HCT116 (cell line): ENCODE measurements around the gene DENND4C. TPM values are rescaled to one million over a fixed set of nuclear protein-coding genes. Genes with fewer than 3 reads are reported as not detected.

Experiments
- ATAC-seq: fragments of 200-7000 bp; cut with Tn5 transposase; 2 replicates; pipeline ENCODE4 v1.9.1; 2020; ENCODE audit warnings: mild to moderate bottlenecking, moderate library complexity
- BruUV-seq: library from RNA; stranded (reverse); fragments of 400-500 nt; replicated peaks from 2 replicates; lab custom pipeline; 2021; lab: Mats Ljungman, UMichigan
- CTCF ChIA-PET: fragments of 300-600 bp; sonication (Branson Sonifier 250); formaldehyde crosslinking; loops from one replicate; lab custom pipeline; 2021; ENCODE audit warnings: antibody characterized with exemption; lab: Charles Lee
- POLR2A ChIA-PET: fragments of 300-600, 350-600 bp; sonication (Branson Sonifier 250); formaldehyde crosslinking; loops from one replicate; lab custom pipeline; 2021; ENCODE audit warnings: antibody characterized with exemption; lab: Charles Lee
- RAD21 ChIA-PET, 2 experiments: fragments of 300-600 bp; sonication (Branson Sonifier 250); formaldehyde crosslinking; loops; one replicate each; lab custom pipeline; 2023; ENCODE audit warnings: low total read pairs in 2 of 2; ENCODE audit not compliant: uncharacterized antibody in 2 of 2, unreplicated experiment in 2 of 2, low non-redundant PET in 1 of 2; lab: Charles Lee
- DNase-seq: peaks from one replicate; pipeline ENCODE4 v3.0.0-alpha.2; 2010; ENCODE audit warnings: low read depth, low spot score
- H2AFZ ChIP-seq: fragments of 200-600 bp; shearing (Covaris generic), sonication (generic); 2 replicates; pipeline ENCODE4 v1.6.1; 2017; ENCODE audit warnings: low read depth, mixed run types, mixed read lengths, antibody characterized with exemption, low read length; ENCODE audit not compliant: poor library complexity, severe bottlenecking
- H3K27ac ChIP-seq: 2 replicates; pipeline ENCODE4 v1.5.1; 2012; ENCODE audit warnings: low read depth, low read length
- H3K27me3 ChIP-seq: fragments of 200-600 bp; sonication (generic); 2 replicates; pipeline ENCODE4 v1.6.1; 2016; ENCODE audit warnings: mixed run types, low read length, mixed read lengths; ENCODE audit not compliant: insufficient read depth
- H3K36me3 ChIP-seq, 2 experiments: fragments of 200-500 bp in 1 of 2; fragments of 200-600 bp in 1 of 2; sonication (Bioruptor generic) in 1 of 2; sonication (generic) in 1 of 2; 2 replicates each; pipeline versions ENCODE4 v1.5.1 to v1.6.1; 2014 to 2016; ENCODE audit warnings: low read length in 2 of 2, inconsistent platforms in 1 of 2, mixed read lengths in 1 of 2, mixed run types in 1 of 2; ENCODE audit not compliant: insufficient read depth in 2 of 2, control insufficient read depth in 1 of 2
- H3K4me1 ChIP-seq, 2 experiments: fragments of 200-600 bp in 1 of 2; sonication (generic) in 1 of 2; 2 replicates each; pipeline versions ENCODE4 v1.5.1 to v1.6.1; 2012 to 2017; ENCODE audit warnings: low read length in 2 of 2, inconsistent platforms in 1 of 2, mild to moderate bottlenecking in 1 of 2, mixed read lengths in 1 of 2, mixed run types in 1 of 2, moderate library complexity in 1 of 2; ENCODE audit not compliant: insufficient read depth in 2 of 2, control insufficient read depth in 1 of 2
- H3K4me2 ChIP-seq: fragments of 200-600 bp; sonication (generic); 2 replicates; pipeline ENCODE4 v1.6.1; 2017; ENCODE audit warnings: mixed run types, low read length, mixed read lengths
- H3K4me3 ChIP-seq, 2 experiments: fragments of 200-600 bp in 1 of 2; sonication (generic) in 1 of 2; replicated peaks in 1 of 2; 2 replicates each; pipeline ENCODE4 v1.5.1; 2011 to 2016; ENCODE audit warnings: low read length in 2 of 2, control low read depth in 1 of 2, low read depth in 1 of 2, mild to moderate bottlenecking in 1 of 2, mixed read lengths in 1 of 2, mixed run types in 1 of 2
- H3K79me2 ChIP-seq: fragments of 200-600 bp; sonication (generic); 2 replicates; pipeline ENCODE4 v1.6.1; 2017; ENCODE audit warnings: mild to moderate bottlenecking, mixed run types, low read length, moderate library complexity, mixed read lengths; ENCODE audit not compliant: insufficient read depth
- H3K9ac ChIP-seq: fragments of 200-600 bp; sonication (generic); 2 replicates; pipeline ENCODE4 v1.6.1; 2016; ENCODE audit warnings: low read length, mixed read lengths
- H3K9me2 ChIP-seq: fragments of 200-600 bp; sonication (generic), shearing (Covaris generic); 2 replicates; pipeline ENCODE4 v1.6.1; 2017; ENCODE audit warnings: mixed run types, mild to moderate bottlenecking, moderate library complexity; ENCODE audit not compliant: insufficient read depth
- H3K9me3 ChIP-seq, 2 experiments: fragments of 200-500 bp in 1 of 2; fragments of 200-600 bp in 1 of 2; sonication (Bioruptor generic) in 1 of 2; sonication (generic) in 1 of 2; 2 replicates each; pipeline ENCODE4 v1.6.1; 2014 to 2017; ENCODE audit warnings: low read length in 2 of 2, mixed read lengths in 2 of 2, inconsistent platforms in 1 of 2, low read depth in 1 of 2, mild to moderate bottlenecking in 1 of 2, mixed run types in 1 of 2, moderate library complexity in 1 of 2; ENCODE audit not compliant: control insufficient read depth in 1 of 2, insufficient read depth in 1 of 2
- H4K20me1 ChIP-seq: fragments of 200-600 bp; sonication (generic), shearing (Covaris generic); 2 replicates; pipeline ENCODE4 v1.6.1; 2017; ENCODE audit warnings: mixed run types, mild to moderate bottlenecking, moderate library complexity; ENCODE audit not compliant: insufficient read depth
- CTCF ChIP-seq, 3 experiments: fragments of 200-600 bp in 1 of 3; sonication (generic) in 1 of 3; IDR thresholded peaks in 2 of 3; conservative IDR thresholded peaks in 1 of 3; 2 replicates each; pipeline ENCODE4 v1.5.1; 2012 to 2017; ENCODE audit warnings: low read depth in 2 of 3, low read length in 2 of 3, antibody characterized with exemption in 1 of 3, borderline replicate concordance in 1 of 3, control low read depth in 1 of 3, mild to moderate bottlenecking in 1 of 3, mixed read lengths in 1 of 3, mixed run types in 1 of 3, moderate library complexity in 1 of 3; ENCODE audit not compliant: insufficient read depth in 1 of 3
- EGR1 ChIP-seq: IDR thresholded peaks from 2 replicates; pipeline ENCODE4 v1.6.1; 2012; ENCODE audit warnings: low read depth
- EZH2phosphoT487 ChIP-seq: fragments of 200-600 bp; IDR thresholded peaks from 2 replicates; pipeline ENCODE4 v1.6.1; 2018; ENCODE audit warnings: antibody characterized with exemption, borderline replicate concordance
- ZBTB33 ChIP-seq: IDR thresholded peaks from 2 replicates; pipeline ENCODE4 v1.6.1; 2011; ENCODE audit warnings: mild to moderate bottlenecking, low read length, moderate library complexity; ENCODE audit not compliant: insufficient replicate concordance; ENCODE audit errors: extremely low read depth
- ZNF274 ChIP-seq: fragments of 200-500 bp; sonication (Bioruptor generic); IDR thresholded peaks from 2 replicates; pipeline ENCODE4 v1.6.1; 2014; ENCODE audit warnings: mild to moderate bottlenecking, low read depth, low read length, inconsistent platforms
- intact Hi-C: fragments of 100-400 bp; cut with micrococcal nuclease; formaldehyde crosslinking; loops from 2 replicates; pipeline ENCODE4 v1.10.0; 2022
- total RNA-seq: library from RNA; stranded (reverse); gene quantifications from one replicate; pipeline ENCODE4 v1.2.1, GENCODE V29; 2021; ENCODE audit not compliant: unreplicated experiment

The DENND4C gene
- total RNA-seq, 1 experiment from 2014 or later: 20.9 TPM

- ChIA-PET RAD21 (no interaction called here), CTCF (no interaction called here), POLR2A (no interaction called here)
- Histone ChIP-seq H4K20me1 (no peaks in the 10 kb centered on the region), H3K36me3 (no peaks in the 10 kb centered on the region), H3K4me1 (no peaks in the 10 kb centered on the region; a peak in 1 of 4 replicates), H3K79me2 (no peaks in the 10 kb centered on the region), H3K27ac (no peak overlapping the region), H2AFZ (no peak overlapping the region), H3K27me3 (no peaks in the 10 kb centered on the region), H3K4me2 (no peak overlapping the region), H3K9ac (no peak overlapping the region), H3K9me3 (no peaks in the 10 kb centered on the region), H3K4me3 (no peak overlapping the region), H3K9me2 (no peaks in the 10 kb centered on the region)
- ATAC-seq (no peak), DNase-seq (no peak)
- intact Hi-C loops: no loop called here
- BruUV-seq: no TSS peak
- no peak for TF ChIP-seq EGR1
- TF ChIP-seq ZNF274: no peak
- no peak for TF ChIP-seq CTCF (IDR thresholded peaks at IDR 0.05 in 2 of 3, conservative IDR thresholded peaks at IDR 0.05 in 1 of 3; ENCODE audit: borderline replicate concordance in 1 of 3, insufficient read depth in 1 of 3, low read depth in 2 of 3, low read length in 2 of 3)
- no peak for TF ChIP-seq EZH2phosphoT487
- no peak for TF ChIP-seq ZBTB33
Measured at GRCh38 chr9:19200229-19200628, 30.3 kb upstream of the DENND4C start.
